GM12878 (cell line): ENCODE measurements around the gene ZNF775.

Experiments
- BHLHE40 ChIP-seq, 2 experiments: fragments of 450-650 bp in 1 of 2; IDR thresholded peaks; 2 replicates each; pipeline ENCODE4 v1.6.1; 2011 to 2017; ENCODE audit warnings: low read depth in 2 of 2, borderline replicate concordance in 1 of 2, improper control_type of control experiment in 1 of 2, low read length in 1 of 2, mild to moderate bottlenecking in 1 of 2
- CEBPB ChIP-seq, 2 experiments: fragments of 150-350 bp in 1 of 2; IDR thresholded peaks; 2 replicates each; pipeline ENCODE4 v1.6.1; 2012 to 2014; ENCODE audit warnings: low read depth in 2 of 2, low read length in 2 of 2, borderline replicate concordance in 1 of 2, inconsistent platforms in 1 of 2
- EZH2 ChIP-seq: IDR thresholded peaks from 2 replicates; pipeline ENCODE4 v1.6.1; 2012; ENCODE audit warnings: low read depth, mild to moderate bottlenecking, control low read depth, inconsistent platforms, low read length, borderline replicate concordance; ENCODE audit not compliant: control insufficient read depth
- NFIC ChIP-seq: IDR thresholded peaks from 2 replicates; pipeline ENCODE4 v1.6.1; 2012; ENCODE audit warnings: low read depth, mild to moderate bottlenecking, inconsistent platforms, low read length, moderate library complexity
- NR2F1 ChIP-seq: fragments of 450-650 bp; conservative IDR thresholded peaks from 2 replicates; pipeline ENCODE4 v1.6.1; 2017; ENCODE audit warnings: mild to moderate bottlenecking
- SP1 ChIP-seq: IDR thresholded peaks from one replicate; pipeline ENCODE4 v1.6.1; 2011; ENCODE audit warnings: low read depth, low read length
- TAF1 ChIP-seq: IDR thresholded peaks from 2 replicates; pipeline ENCODE4 v1.6.1; 2011; ENCODE audit warnings: mild to moderate bottlenecking, low read depth, low read length, borderline replicate concordance
- TF ChIP-seq, protein P1 (sequence below): fragments of 450-650 bp; IDR thresholded peaks from 2 replicates; pipeline ENCODE4 v1.6.1; 2014; ENCODE audit warnings: mild to moderate bottlenecking

DNA sequence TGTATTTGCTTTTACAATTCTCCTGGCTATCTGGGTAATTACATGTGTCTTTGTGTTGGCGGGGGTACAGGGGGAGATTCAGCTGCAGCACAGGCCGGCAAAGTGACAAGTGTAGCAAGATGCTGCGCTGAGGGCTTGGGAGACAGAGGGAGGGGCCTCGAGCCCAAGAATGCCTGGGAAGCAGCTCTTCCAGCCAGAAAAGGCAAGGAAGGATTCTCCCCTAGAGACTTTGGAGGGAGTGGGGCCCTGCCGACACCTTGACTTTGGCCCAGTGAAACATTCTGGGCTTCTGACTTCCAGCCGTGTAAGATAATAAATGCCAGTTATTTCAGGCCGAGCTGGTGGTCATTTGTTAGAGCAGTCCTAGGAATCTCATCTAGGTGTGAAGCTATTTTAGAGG, 17.7 kb upstream of the ZNF775 start:
- no peak for TF ChIP-seq BHLHE40 (IDR thresholded peaks at IDR 0.05; ENCODE audit: borderline replicate concordance in 1 of 2, low read depth in 2 of 2, low read length in 1 of 2)
- no peak for TF ChIP-seq NR2F1
- TF ChIP-seq, protein P1, sequence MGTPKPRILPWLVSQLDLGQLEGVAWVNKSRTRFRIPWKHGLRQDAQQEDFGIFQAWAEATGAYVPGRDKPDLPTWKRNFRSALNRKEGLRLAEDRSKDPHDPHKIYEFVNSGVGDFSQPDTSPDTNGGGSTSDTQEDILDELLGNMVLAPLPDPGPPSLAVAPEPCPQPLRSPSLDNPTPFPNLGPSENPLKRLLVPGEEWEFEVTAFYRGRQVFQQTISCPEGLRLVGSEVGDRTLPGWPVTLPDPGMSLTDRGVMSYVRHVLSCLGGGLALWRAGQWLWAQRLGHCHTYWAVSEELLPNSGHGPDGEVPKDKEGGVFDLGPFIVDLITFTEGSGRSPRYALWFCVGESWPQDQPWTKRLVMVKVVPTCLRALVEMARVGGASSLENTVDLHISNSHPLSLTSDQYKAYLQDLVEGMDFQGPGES = no peak
- TF ChIP-seq CEBPB (IDR thresholded peaks at IDR 0.05; ENCODE audit: borderline replicate concordance in 1 of 2, low read depth in 2 of 2, low read length in 2 of 2) = no peak
- no peak for TF ChIP-seq TAF1
- TF ChIP-seq EZH2 = no peak
- no peak for TF ChIP-seq SP1
- no peak for TF ChIP-seq NFIC
